ENCODE results near the gene FAM13B. TPM values are rescaled to one million over a fixed set of nuclear protein-coding genes. Genes with fewer than 3 reads are reported as not detected.
A peak's percentile ranks its signal among the peaks of the same experiment; 100 is the strongest.
"Not testable (repeated sequence)": the region's sequence is repeated elsewhere in the genome, so short reads cannot be mapped to it uniquely, and the experiment has no call there.

Gene FAM13B
- total RNA-seq, 2 experiments from 2014 or later, result 33.1 to 36.7 TPM

- Histone ChIP-seq H3K36me3 (ENCODE audit: insufficient read depth, low read length) (no peaks in the 10 kb centered on the region), H3K27ac (ENCODE audit: low read depth in 1 of 2, low read length in 2 of 2) (no peak overlapping the region), H3K27me3 (ENCODE audit: control insufficient read depth in 1 of 2, insufficient read depth in 2 of 2, low read length in 2 of 2) (no peaks in the 10 kb centered on the region), H3K4me1 (ENCODE audit: insufficient read depth, low read length) (peaks cover 12% of the 10 kb centered on the region), H3K9me3 (ENCODE audit: control insufficient read depth in 1 of 2, insufficient read depth in 1 of 2, low read length in 2 of 2) (no peaks in the 10 kb centered on the region), H3K4me3 (ENCODE audit: low read length) (no peak overlapping the region)
- DNase-seq (peak; percentile 14 to 75 (median 38)), ATAC-seq (ENCODE audit: poor library complexity) (peak; percentile 51)
- intact Hi-C loops (cut with DNase I, micrococcal nuclease), result loop anchor here (1.0 kb wide), 1 partner anchor 56 kb away; no protein-coding TSS in a partner anchor
- peak; percentile 98 for TF ChIP-seq CTCF (IDR thresholded peaks at IDR 0.05)
- no peak overlapping the region for H3K4me3 Mint-ChIP-seq
- peaks cover 9% of the 10 kb centered on the region for H3K4me1 Mint-ChIP-seq (ENCODE audit: low read depth)
- H3K27ac Mint-ChIP-seq, result no peak overlapping the region
- H3K27me3 Mint-ChIP-seq, result no peaks in the 10 kb centered on the region
- ChIA-PET CTCF (interaction anchor here (1.2 to 3.3 kb wide), 5 partner anchors 9 to 448 kb away, joined by 3 to 30 read pairs (median 7); no protein-coding TSS in a partner anchor), POLR2A (no interaction called here)
- no peaks in the 10 kb centered on the region for H3K9me3 Mint-ChIP-seq
- H3K36me3 Mint-ChIP-seq (ENCODE audit: low read depth), result no peaks in the 10 kb centered on the region
Measured at GRCh38 chr5:138077064-138077696, 44.3 kb upstream of the FAM13B start.

- H3K27ac ChIP-seq (ENCODE audit: low read depth in 1 of 2, low read length in 2 of 2); H3K27ac Mint-ChIP-seq; intact Hi-C loops (cut with DNase I, micrococcal nuclease); H3K4me3 ChIP-seq (ENCODE audit: low read length); H3K4me3 Mint-ChIP-seq; POLR2A ChIA-PET; H3K4me1 Mint-ChIP-seq (ENCODE audit: low read depth); H3K9me3 ChIP-seq (ENCODE audit: control insufficient read depth in 1 of 2, insufficient read depth in 1 of 2, low read length in 2 of 2); DNase-seq; H3K36me3 Mint-ChIP-seq (ENCODE audit: low read depth); H3K36me3 ChIP-seq (ENCODE audit: insufficient read depth, low read length); H3K27me3 Mint-ChIP-seq; H3K27me3 ChIP-seq (ENCODE audit: control insufficient read depth in 1 of 2, insufficient read depth in 2 of 2, low read length in 2 of 2); H3K9me3 Mint-ChIP-seq; H3K4me1 ChIP-seq (ENCODE audit: insufficient read depth, low read length); ATAC-seq (ENCODE audit: poor library complexity): not testable (repeated sequence)
- CTCF ChIA-PET, result interaction anchor here (1.2 to 3.3 kb wide), 4 partner anchors 11 to 440 kb away, joined by 3 to 18 read pairs (median 10); no protein-coding TSS in a partner anchor
Measured at GRCh38 chr5:138070026-138070425, 37.1 kb upstream of the FAM13B start.

GRCh38 chr5:138068742-138069600 lies 36.1 kb upstream of the FAM13B start:
- CTCF ChIA-PET, result interaction anchor here (0.5 to 3.3 kb wide), 11 partner anchors 8 to 439 kb away, joined by 3 to 18 read pairs (median 4); no protein-coding TSS in a partner anchor
- no peaks in the 10 kb centered on the region for H3K9me3 ChIP-seq (ENCODE audit: control insufficient read depth in 1 of 2, insufficient read depth in 1 of 2, low read length in 2 of 2)
- POLR2A ChIA-PET, result interaction anchor here (1.1 kb wide), 1 partner anchor 36 kb away, joined by 4 read pairs; the partner anchor contains the start of gene FAM13B
- peaks cover 3% of the 10 kb centered on the region for H3K27me3 Mint-ChIP-seq
- H3K27ac ChIP-seq (ENCODE audit: low read depth in 1 of 2, low read length in 2 of 2), result no peak overlapping the region
- peak; percentile 72 for ATAC-seq (ENCODE audit: poor library complexity)
- peak; percentile 83 for TF ChIP-seq CTCF (IDR thresholded peaks at IDR 0.05)
- no peaks in the 10 kb centered on the region for H3K9me3 Mint-ChIP-seq
- H3K4me3 Mint-ChIP-seq, result no peak overlapping the region
- peak; percentile 51 to 83 (median 64) for DNase-seq
- intact Hi-C loops (cut with DNase I, micrococcal nuclease), result loop anchor here (1.0 to 5.0 kb wide), 6 partner anchors 32 to 440 kb away; no protein-coding TSS in a partner anchor
- H3K4me1 ChIP-seq (ENCODE audit: insufficient read depth, low read length), result no peaks in the 10 kb centered on the region
- no peaks in the 10 kb centered on the region for H3K36me3 Mint-ChIP-seq (ENCODE audit: low read depth)
- no peak overlapping the region for H3K4me3 ChIP-seq (ENCODE audit: low read length)
- no peaks in the 10 kb centered on the region for H3K27me3 ChIP-seq (ENCODE audit: control insufficient read depth in 1 of 2, insufficient read depth in 2 of 2, low read length in 2 of 2)
- no peaks in the 10 kb centered on the region for H3K36me3 ChIP-seq (ENCODE audit: insufficient read depth, low read length)
- no peak overlapping the region for H3K27ac Mint-ChIP-seq
- peaks cover 6% of the 10 kb centered on the region for H3K4me1 Mint-ChIP-seq (ENCODE audit: low read depth)
